Glutamatergic neuron (in vitro differentiated cells): Measurements from ENCODE around the gene CYP46A1. TPM values are rescaled to one million over a fixed set of nuclear protein-coding genes. Genes with fewer than 3 reads are reported as not detected.

Source experiments
- DNase-seq: peaks from one replicate; pipeline ENCODE4 v3.0.0; 2022
- H3K27ac Mint-ChIP-seq: one replicate; pipeline ENCODE4 v1.8.0; 2020; ENCODE audit warnings: mild to moderate bottlenecking, mixed read lengths, inconsistent platforms; ENCODE audit not compliant: unreplicated experiment
- H3K27me3 Mint-ChIP-seq: one replicate; pipeline ENCODE4 v1.8.0; 2020; ENCODE audit warnings: mild to moderate bottlenecking, moderate library complexity, mixed read lengths, inconsistent platforms; ENCODE audit not compliant: unreplicated experiment
- H3K36me3 Mint-ChIP-seq: one replicate; pipeline ENCODE4 v1.8.0; 2020; ENCODE audit warnings: mild to moderate bottlenecking, mixed read lengths, inconsistent platforms; ENCODE audit not compliant: unreplicated experiment
- H3K4me1 Mint-ChIP-seq: one replicate; pipeline ENCODE4 v1.8.0; 2020; ENCODE audit warnings: mild to moderate bottlenecking, low read depth, mixed read lengths, inconsistent platforms; ENCODE audit not compliant: unreplicated experiment
- H3K4me3 Mint-ChIP-seq: one replicate; pipeline ENCODE4 v1.8.0; 2020; ENCODE audit warnings: mild to moderate bottlenecking, mixed read lengths, inconsistent platforms; ENCODE audit not compliant: unreplicated experiment
- H3K9me3 Mint-ChIP-seq: one replicate; pipeline ENCODE4 v1.8.0; 2020; ENCODE audit warnings: mild to moderate bottlenecking, moderate library complexity, mixed read lengths, inconsistent platforms; ENCODE audit not compliant: unreplicated experiment
- total RNA-seq: library from RNA; stranded (reverse); fragmentation: NEBNext Ultra II Directional; extraction: Animal tissue kit (Norgen Biotek cat#: 25700); gene quantifications from one replicate; pipeline ENCODE4 v1.2.1, GENCODE V29; 2021; ENCODE audit not compliant: unreplicated experiment
- TF ChIP-seq, protein P1 (sequence below): fragments of 200-600 bp; sonication (generic); IDR thresholded peaks from one replicate; pipeline ENCODE4 v1.5.0; 2021; ENCODE audit not compliant: partially characterized antibody, unreplicated experiment

The CYP46A1 gene
- total RNA-seq, 1 donor from 2014 or later: 2.1 TPM

DNA sequence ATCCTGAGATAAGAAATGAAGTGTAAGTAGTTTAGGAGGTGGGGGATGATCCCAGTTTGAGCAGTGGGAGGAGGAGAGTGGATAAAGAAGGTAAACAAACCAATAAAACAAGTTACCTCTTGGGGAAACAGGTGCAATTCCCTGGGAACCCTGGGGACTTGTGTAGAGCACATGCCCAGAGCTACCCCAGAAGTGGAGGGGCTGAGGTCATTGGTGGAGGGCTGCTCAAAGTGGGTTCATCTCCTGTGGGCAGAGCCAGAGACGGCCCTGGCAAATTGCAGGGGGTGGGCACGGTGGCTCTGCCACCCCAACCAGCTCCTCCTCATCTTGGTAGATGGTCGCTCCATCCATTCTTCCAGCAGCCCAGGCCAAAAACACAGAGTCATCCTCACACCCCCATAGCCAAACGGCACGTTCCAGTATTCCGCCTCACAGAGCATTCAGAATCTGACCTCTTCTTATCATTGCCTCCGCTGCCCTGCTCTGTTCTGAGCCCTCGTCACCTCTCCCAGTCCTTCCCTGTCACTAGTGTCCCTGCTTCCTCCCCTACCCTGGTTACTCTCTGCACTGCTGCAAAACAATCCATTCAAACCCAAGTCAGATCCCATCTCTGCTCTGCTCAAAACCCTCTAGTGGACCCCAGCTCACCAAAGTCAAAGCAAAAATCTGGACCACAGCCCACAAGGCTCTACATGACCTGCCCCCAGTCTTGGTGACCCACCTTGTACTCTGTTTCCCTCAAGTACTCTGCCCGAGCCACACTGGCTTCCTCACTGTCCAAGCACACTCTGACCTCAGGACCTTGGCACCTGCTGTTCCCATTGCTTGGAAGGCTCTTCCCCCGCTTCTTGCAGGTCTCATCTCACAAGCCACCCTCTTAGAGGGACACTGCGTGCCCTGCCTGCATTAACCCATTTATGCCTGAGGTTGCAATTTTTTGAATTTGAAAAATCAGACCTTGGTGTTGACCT, 5.5 kb downstream of the CYP46A1 start:
- TF ChIP-seq, protein P1, sequence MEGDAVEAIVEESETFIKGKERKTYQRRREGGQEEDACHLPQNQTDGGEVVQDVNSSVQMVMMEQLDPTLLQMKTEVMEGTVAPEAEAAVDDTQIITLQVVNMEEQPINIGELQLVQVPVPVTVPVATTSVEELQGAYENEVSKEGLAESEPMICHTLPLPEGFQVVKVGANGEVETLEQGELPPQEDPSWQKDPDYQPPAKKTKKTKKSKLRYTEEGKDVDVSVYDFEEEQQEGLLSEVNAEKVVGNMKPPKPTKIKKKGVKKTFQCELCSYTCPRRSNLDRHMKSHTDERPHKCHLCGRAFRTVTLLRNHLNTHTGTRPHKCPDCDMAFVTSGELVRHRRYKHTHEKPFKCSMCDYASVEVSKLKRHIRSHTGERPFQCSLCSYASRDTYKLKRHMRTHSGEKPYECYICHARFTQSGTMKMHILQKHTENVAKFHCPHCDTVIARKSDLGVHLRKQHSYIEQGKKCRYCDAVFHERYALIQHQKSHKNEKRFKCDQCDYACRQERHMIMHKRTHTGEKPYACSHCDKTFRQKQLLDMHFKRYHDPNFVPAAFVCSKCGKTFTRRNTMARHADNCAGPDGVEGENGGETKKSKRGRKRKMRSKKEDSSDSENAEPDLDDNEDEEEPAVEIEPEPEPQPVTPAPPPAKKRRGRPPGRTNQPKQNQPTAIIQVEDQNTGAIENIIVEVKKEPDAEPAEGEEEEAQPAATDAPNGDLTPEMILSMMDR: no peak
- H3K9me3 Mint-ChIP-seq: peaks cover 8% of the 10 kb centered on the region
- peaks cover 7% of the 10 kb centered on the region for H3K4me1 Mint-ChIP-seq
- H3K36me3 Mint-ChIP-seq: no peaks in the 10 kb centered on the region
- H3K4me3 Mint-ChIP-seq: no peak overlapping the region
- H3K27ac Mint-ChIP-seq: no peak overlapping the region
- no peak for DNase-seq
- peaks cover 2% of the 10 kb centered on the region for H3K27me3 Mint-ChIP-seq

DNA sequence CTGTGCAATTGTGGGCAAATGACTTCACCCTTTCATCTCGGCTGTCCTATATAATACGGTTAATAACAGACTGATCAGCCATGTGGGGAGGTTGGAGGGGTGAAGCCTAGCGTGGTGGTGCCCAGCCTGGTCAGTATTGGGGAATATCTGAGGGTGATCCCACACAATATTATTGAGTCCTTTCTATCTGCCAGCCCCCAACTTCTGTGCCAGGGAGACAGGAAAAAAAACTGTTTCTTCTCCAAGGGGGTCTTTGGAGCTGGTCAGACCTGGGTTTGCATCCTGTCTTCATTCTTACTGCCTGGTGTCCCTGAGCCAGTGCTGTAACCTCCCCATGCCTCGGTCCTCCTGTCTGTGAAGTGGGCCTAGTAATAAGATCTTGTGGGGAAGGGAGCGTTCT, 6.5 kb downstream of the CYP46A1 start:
- H3K4me3 Mint-ChIP-seq: no peak overlapping the region
- H3K4me1 Mint-ChIP-seq: peaks cover 3% of the 10 kb centered on the region
- TF ChIP-seq, protein P1: no peak
- H3K27ac Mint-ChIP-seq: no peak overlapping the region
- H3K27me3 Mint-ChIP-seq: peaks cover 2% of the 10 kb centered on the region
- peaks cover 4% of the 10 kb centered on the region for H3K9me3 Mint-ChIP-seq
- no peaks in the 10 kb centered on the region for H3K36me3 Mint-ChIP-seq
- DNase-seq: no peak

DNA sequence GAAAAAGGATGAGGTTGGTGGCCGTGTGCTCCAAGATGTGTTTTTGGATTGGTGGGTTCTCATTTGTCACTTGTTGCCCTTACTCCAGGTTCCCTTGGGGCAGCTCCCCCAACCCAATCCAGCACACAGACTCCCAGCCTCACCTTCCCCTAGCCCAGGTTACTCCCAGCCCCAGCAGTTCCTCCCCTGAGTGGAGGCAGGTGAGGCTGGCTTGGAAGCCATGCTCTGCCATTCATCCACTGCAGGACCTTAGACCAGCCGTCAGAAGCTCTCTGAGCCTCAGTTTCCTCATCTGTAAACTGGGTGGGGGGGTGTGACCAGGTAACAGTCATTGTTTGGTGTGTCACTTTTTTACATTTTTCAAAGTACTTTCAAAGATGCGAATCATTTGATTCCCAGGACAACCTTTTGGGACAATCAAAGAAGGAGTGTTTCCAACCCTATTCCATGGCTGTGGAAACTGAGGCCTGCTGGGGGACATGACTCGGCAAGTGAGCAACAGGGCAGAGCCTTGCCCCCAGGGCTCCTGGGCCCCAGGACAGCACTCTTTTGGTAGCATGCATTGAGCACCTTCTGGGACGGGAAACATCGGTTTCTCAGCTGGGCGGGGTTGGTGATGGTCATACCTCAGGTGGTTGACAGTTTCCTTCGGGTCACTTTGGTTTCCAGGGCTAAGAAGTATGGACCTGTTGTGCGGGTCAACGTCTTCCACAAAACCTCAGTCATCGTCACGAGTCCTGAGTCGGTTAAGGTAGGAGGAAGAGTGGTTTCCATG, 7.2 kb downstream of the CYP46A1 start:
- peaks cover 2% of the 10 kb centered on the region for H3K27me3 Mint-ChIP-seq
- TF ChIP-seq, protein P1: no peak

DNA sequence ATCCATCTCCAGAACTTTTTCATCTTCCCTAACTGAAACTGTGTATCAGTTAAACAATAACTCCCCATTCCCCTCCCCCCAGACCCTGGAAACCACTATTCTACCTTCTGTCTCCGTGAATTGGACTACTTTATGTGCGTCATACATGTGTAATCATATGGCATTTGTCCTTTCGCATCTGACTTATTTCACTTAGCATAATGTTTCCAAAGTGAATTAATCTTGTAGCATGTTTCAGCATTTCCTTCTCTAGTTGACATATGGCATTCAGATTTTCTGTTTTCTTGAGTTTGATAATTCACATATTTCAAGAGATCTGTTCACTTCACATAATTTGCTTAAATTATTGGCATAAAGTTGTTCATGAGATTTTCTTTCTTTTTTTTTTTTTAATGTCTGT, 9.8 kb downstream of the CYP46A1 start:
- Mint-ChIP-seq H3K36me3 (no peaks in the 10 kb centered on the region), H3K27ac (no peak overlapping the region), H3K4me1 (no peaks in the 10 kb centered on the region), H3K27me3 (peaks cover 3% of the 10 kb centered on the region), H3K9me3 (peaks cover 4% of the 10 kb centered on the region), H3K4me3 (no peak overlapping the region)
- no peak for DNase-seq
- TF ChIP-seq, protein P1: no peak

More for the DNA sequence above, 7.2 kb downstream of the CYP46A1 start:
- no peaks in the 10 kb centered on the region for H3K36me3 Mint-ChIP-seq
- no peak overlapping the region for H3K27ac Mint-ChIP-seq
- no peak overlapping the region for H3K4me3 Mint-ChIP-seq
- DNase-seq: no peak
- H3K9me3 Mint-ChIP-seq: peaks cover 4% of the 10 kb centered on the region
- no peaks in the 10 kb centered on the region for H3K4me1 Mint-ChIP-seq
